Neural progenitor cell (in vitro differentiated cells): Measurements from ENCODE around the gene EBF4.

Experiments
- CTCF ChIP-seq: fragments of 200-600 bp; sonication (generic); IDR thresholded peaks from 2 replicates; pipeline ENCODE4 v1.5.1; 2017; ENCODE audit warnings: antibody characterized with exemption, mild to moderate bottlenecking
- EZH2 ChIP-seq: fragments of 200-600 bp; sonication (generic); IDR thresholded peaks from 2 replicates; pipeline ENCODE4 v1.6.1; 2017; ENCODE audit warnings: antibody characterized with exemption, mild to moderate bottlenecking, moderate library complexity
- EZH2phosphoT487 ChIP-seq: fragments of 200-600 bp; sonication (generic); IDR thresholded peaks from 2 replicates; pipeline ENCODE4 v1.6.1; 2017; ENCODE audit warnings: antibody characterized with exemption

DNA sequence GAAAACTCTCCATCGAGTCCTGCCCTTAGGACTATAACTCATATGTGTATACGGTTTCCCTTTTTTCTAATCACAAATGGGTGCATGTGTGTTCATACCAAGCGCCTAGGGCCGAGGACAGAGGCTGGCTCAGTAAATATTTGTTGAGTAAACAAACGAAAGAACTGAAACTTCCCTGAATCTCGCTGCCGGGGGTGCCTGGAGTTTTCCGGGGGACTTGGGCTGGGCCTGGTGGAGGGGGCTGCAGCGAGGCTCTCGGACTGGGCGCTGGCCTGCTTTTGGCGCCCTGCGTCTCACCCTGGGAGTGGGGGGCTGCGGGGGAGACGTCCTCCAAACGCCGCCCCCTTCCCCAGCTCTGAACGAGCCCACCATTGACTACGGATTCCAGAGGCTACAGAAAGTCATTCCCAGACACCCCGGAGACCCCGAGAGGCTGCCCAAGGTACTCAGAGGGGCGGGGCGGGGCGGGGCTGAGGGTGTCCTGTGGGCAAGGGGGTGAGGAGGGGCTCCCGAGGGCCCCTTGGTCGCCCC lies 58.8 kb downstream of the EBF4 start:
- no peak for TF ChIP-seq CTCF
- peak; percentile 74 for TF ChIP-seq EZH2
- TF ChIP-seq EZH2phosphoT487 = peak; percentile 88
